Spleen (tissue), 7 donors: Measurements from ENCODE around the gene KRT73.

Experiments used
- CTCF ChIP-seq, 11 experiments: fragments of 200-600 bp in 7 of 11; fragments of 450-650 bp in 4 of 11; sonication (generic) in 4 of 11; IDR thresholded peaks in 8 of 11; conservative IDR thresholded peaks in 3 of 11; 1 replicate in 7 of 11; 2 replicates in 4 of 11; pipeline versions ENCODE4 v1.4.0 to v1.8.0; 2016 to 2021; ENCODE audit warnings: antibody characterized with exemption in 11 of 11, inconsistent platforms in 4 of 11, mild to moderate bottlenecking in 1 of 11
- POLR2A ChIP-seq, 3 donors: fragments of 450-650 bp; IDR thresholded peaks; one replicate each; pipeline ENCODE4 v1.5.1; 2017; ENCODE audit warnings: antibody characterized with exemption in 3 of 3, mild to moderate bottlenecking in 1 of 3
- donor health status: DM: no; HTN: no; CAD: no; lungs with moderate emphysema.
- donor health status: DM: no; HTN: no; CAD: no.
- donor health status: DM: no; HTN: no; CAD: no.

GRCh38 chr12:52578469-52578868 lies 39.9 kb downstream of the KRT73 start:
- TF ChIP-seq CTCF (IDR thresholded peaks at IDR 0.05 in 8 of 11, conservative IDR thresholded peaks at IDR 0.05 in 3 of 11) (no peak), POLR2A (IDR thresholded peaks at IDR 0.05) (no peak)
